ENCODE results near the gene LAX1.

LAX1 gene

DNA sequence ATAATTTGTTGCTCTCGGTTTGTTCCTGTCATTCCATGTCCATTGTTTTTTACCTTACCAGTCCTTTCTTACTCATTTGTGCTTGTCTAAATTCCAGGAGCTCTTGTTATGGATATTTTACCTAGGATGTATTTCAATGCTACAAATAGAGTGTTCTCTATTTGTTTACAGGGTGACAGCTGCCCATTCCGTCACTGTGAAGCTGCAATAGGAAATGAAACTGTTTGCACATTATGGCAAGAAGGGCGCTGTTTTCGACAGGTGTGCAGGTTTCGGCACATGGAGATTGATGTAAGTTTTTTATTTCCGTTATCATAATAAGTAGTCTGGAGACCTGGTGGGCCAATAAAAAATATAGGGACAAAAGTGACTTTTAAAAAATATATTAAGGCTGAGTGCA, 53.4 kb downstream of the LAX1 start:
- no peak for DNase-seq

DNA sequence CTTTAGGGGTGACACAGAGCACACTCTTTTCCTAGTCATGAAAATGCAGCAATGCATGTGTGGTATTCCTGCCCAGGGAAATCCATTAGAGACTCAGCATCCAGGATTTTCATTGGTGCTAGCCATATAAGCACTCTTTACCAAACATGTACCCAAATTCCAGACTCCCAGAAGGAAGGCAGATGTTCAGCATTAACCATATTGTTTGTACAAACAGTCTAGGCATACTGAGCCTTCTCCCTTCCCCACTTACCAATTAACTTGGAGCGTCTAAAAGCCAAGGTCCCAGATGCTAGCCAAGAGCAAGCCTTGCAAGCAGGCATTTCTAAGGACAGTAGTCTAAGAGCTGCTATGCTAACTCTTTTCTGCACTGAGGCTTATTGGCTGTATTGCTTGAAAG, 58.3 kb downstream of the LAX1 start:
- DNase-seq = no peak

Data from fibroblast of skin of right biceps (primary cell).